Activated CD8-positive, alpha-beta memory T cell treated with anti-CD3 and anti-CD28 coated beads, Interleukin-2, amount 50 U/mL, for 1 hour (primary cell): ENCODE results near the gene TCF12.
"Not testable (repeated sequence)": the region's sequence is repeated elsewhere in the genome, so short reads cannot be mapped to it uniquely, and the experiment has no call there.

Experiments
- DNase-seq: peaks from one replicate; pipeline ENCODE4 v3.0.0-alpha.2; 2020; ENCODE audit errors: extremely low read depth

TCF12 gene

GRCh38 chr15:56915888-56916287 is 2.6 kb upstream of the TCF12 start:
- no peak for DNase-seq

- no peak for DNase-seq
These were observed 1.5 kb upstream of the TCF12 start for GRCh38 chr15:56916825-56917477.

- DNase-seq: no peak
These were observed 795 bp upstream of the TCF12 start for GRCh38 chr15:56917652-56918045.

GRCh38 chr15:56919031-56919608 is 676 bp downstream of the TCF12 start:
- no peak for DNase-seq

GRCh38 chr15:56919609-56920366 is 1.3 kb downstream of the TCF12 start:
- no peak for DNase-seq

GRCh38 chr15:56920367-56920627 is 1.9 kb downstream of the TCF12 start:
- DNase-seq: no peak

GRCh38 chr15:56923174-56923591 is 4.7 kb downstream of the TCF12 start:
- no peak for DNase-seq

- no peak for DNase-seq
These were observed 9.4 kb downstream of the TCF12 start for GRCh38 chr15:56927816-56928215.

- DNase-seq: no peak
These were observed 11.0 kb downstream of the TCF12 start for GRCh38 chr15:56929399-56929798.

GRCh38 chr15:56929933-56930332 is 11.5 kb downstream of the TCF12 start:
- DNase-seq: no peak

GRCh38 chr15:56930669-56931313 is 12.3 kb downstream of the TCF12 start:
- DNase-seq: no peak

GRCh38 chr15:56931639-56932508 is 13.4 kb downstream of the TCF12 start:
- DNase-seq: no peak

GRCh38 chr15:56932509-56932868 is 14.0 kb downstream of the TCF12 start:
- DNase-seq: not testable (repeated sequence)

GRCh38 chr15:56933410-56933809 is 15.0 kb downstream of the TCF12 start:
- no peak for DNase-seq

- DNase-seq: no peak
These were observed 15.4 kb downstream of the TCF12 start for GRCh38 chr15:56933811-56934210.

- no peak for DNase-seq
These were observed 15.8 kb downstream of the TCF12 start for GRCh38 chr15:56934269-56934668.

GRCh38 chr15:56936929-56937328 is 18.5 kb downstream of the TCF12 start:
- DNase-seq: no peak

- no peak for DNase-seq
These were observed 20.8 kb downstream of the TCF12 start for GRCh38 chr15:56939257-56939656.

GRCh38 chr15:56940388-56940787 is 21.9 kb downstream of the TCF12 start:
- no peak for DNase-seq

GRCh38 chr15:56942118-56942517 is 23.7 kb downstream of the TCF12 start:
- DNase-seq: no peak

GRCh38 chr15:56943403-56943802 is 25.0 kb downstream of the TCF12 start:
- DNase-seq: no peak

- no peak for DNase-seq
These were observed 26.0 kb downstream of the TCF12 start for GRCh38 chr15:56944485-56944884.
